ENCODE results near the gene CYP24A1. TPM values are rescaled to one million over a fixed set of nuclear protein-coding genes. Genes with fewer than 3 reads are reported as not detected.

The CYP24A1 gene
- total RNA-seq, 1 donor from 2014 or later, result not detected

DNA sequence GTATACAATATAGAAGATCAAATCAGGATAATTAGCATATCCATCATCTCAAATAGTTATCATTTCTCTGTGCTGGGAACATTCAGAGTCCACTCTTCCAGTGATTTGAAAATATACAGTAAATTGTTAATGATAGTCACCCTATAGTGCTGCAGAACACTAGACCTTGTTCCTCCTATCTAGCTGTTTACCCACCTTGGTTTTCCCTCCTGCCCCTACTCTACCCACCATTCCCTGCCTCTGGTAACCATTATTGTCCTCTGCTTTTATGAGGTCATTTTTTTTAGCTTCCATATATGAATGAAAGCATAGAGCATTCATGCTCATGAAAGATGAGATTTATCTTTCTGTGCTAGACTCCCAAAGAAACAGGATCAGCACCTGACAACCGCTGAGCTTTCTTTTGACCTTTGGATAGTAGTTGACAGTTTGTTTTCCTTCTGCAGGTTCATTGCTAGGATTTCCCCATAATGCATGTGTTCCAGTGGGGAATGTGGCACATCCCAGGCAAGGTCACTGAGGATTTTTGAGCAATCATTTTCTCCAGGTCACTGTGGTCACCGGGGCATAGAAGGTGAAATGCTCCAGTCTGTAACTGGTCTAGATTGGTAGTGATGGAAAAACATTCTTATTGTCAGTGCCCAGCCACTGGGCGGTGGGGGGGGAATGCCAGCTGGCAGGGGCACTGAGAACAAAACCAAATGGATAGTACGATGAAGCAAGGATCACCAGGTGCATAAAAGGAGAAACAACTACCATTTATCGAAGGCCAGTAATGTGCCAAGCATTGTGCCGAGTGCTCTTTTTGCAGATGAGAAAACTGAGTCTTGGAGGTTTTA lies 69.8 kb downstream of the CYP24A1 start:
- no peaks in the 10 kb centered on the region for H3K9me3 Mint-ChIP-seq
- DNase-seq (ENCODE audit: low spot score), result no peak
- no peak overlapping the region for H3K4me3 Mint-ChIP-seq (ENCODE audit: low read depth)
- H3K27ac Mint-ChIP-seq, result no peak overlapping the region
- peaks cover 5% of the 10 kb centered on the region for H3K27me3 Mint-ChIP-seq (ENCODE audit: low read depth)
- no peaks in the 10 kb centered on the region for H3K36me3 Mint-ChIP-seq (ENCODE audit: low read depth)
- intact Hi-C loops (cut with micrococcal nuclease), result no loop called here
- H3K4me1 Mint-ChIP-seq (ENCODE audit: low read depth), result peaks cover 5% of the 10 kb centered on the region

Other genes with a start within 250 kb of the CYP24A1 start
- gene BCAS1, start 103.4 kb downstream of the CYP24A1 start, total RNA-seq, result not detected in 2 replicates
- 52.2 and 55.1 TPM in 2 replicates for gene PFDN4, start 34.1 kb upstream of the CYP24A1 start, total RNA-seq

Data from activated T-helper 2 cell treated with anti-CD3 and anti-CD28 coated beads, Interferon-gamma antibody, Interleukin-2, Interleukin-4, amounts not matched to agents 10 μg/mL and 5 μg/mL and 100 μg/mL, durations not matched to agents 14 hours and 24 hours and 36 hours (primary cell).